H4 (cell line): ENCODE results near the gene KDM7A. TPM values are rescaled to one million over a fixed set of nuclear protein-coding genes. Genes with fewer than 3 reads are reported as not detected.
A peak's percentile ranks its signal among the peaks of the same experiment; 100 is the strongest.

Experiments
- DNase-seq: peaks from one replicate; pipeline ENCODE4 v3.0.0-alpha.2; 2015; ENCODE audit warnings: low spot score
- total RNA-seq: library from RNA; depleted of rRNA; stranded (reverse); fragments of >200 nt; shearing (Covaris generic); gene quantifications from 2 replicates; pipeline ENCODE4 v1.2.3, GENCODE V29; 2014; rRNA removed

KDM7A gene, protein sequence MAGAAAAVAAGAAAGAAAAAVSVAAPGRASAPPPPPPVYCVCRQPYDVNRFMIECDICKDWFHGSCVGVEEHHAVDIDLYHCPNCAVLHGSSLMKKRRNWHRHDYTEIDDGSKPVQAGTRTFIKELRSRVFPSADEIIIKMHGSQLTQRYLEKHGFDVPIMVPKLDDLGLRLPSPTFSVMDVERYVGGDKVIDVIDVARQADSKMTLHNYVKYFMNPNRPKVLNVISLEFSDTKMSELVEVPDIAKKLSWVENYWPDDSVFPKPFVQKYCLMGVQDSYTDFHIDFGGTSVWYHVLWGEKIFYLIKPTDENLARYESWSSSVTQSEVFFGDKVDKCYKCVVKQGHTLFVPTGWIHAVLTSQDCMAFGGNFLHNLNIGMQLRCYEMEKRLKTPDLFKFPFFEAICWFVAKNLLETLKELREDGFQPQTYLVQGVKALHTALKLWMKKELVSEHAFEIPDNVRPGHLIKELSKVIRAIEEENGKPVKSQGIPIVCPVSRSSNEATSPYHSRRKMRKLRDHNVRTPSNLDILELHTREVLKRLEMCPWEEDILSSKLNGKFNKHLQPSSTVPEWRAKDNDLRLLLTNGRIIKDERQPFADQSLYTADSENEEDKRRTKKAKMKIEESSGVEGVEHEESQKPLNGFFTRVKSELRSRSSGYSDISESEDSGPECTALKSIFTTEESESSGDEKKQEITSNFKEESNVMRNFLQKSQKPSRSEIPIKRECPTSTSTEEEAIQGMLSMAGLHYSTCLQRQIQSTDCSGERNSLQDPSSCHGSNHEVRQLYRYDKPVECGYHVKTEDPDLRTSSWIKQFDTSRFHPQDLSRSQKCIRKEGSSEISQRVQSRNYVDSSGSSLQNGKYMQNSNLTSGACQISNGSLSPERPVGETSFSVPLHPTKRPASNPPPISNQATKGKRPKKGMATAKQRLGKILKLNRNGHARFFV
- 0.49 and 1.0 TPM in 2 replicates for total RNA-seq

DNA sequence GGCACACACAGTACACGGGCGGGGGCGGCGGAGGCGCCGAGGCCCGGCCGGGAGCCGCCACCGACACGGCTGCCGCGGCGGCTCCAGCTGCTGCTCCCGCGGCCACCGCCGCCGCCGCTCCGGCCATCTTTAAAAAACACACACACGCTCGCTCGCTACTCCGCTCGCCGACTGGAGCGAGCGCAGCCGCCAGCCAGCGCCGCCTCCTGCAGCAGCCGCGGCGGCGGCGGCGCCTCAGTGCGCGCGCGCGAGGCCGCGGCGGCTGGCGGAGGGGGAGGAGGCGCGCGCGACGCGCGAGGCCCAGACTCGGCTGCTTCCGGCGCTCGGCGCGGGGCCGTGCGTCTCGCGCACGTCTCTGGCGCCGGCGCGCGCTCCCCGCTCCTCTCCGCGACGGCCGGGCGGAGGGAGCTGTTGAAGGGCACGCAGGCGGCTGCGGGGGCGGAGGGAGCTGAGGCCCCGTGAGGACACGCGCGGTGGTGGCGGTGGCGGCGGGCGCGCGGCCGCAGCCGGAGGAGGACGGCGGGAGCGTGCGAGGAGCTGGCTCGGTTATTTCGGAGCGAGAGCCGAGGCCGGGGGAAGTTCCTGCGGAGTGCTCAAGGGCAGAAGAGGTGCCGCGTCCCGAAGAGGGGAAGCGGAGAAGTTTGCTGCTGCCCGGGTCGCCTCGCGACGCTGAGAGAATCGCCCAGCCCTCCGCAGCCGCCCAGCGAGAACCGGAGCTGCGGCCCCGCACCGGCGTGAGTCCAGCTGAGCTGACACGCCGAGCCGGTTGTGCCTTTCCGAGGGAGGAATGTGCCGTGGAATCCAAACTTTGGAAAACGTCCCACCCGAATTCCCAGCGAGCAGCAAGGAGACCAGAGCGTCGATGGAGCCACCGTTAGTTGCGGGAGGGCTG, at the start of gene KDM7A:
TSS of gene KDM7A (minus strand) at position 173 of the 892 bp plus-strand sequence. CDS start at position 127, 46 bp downstream.
- DNase-seq, result peak; percentile 84

DNA sequence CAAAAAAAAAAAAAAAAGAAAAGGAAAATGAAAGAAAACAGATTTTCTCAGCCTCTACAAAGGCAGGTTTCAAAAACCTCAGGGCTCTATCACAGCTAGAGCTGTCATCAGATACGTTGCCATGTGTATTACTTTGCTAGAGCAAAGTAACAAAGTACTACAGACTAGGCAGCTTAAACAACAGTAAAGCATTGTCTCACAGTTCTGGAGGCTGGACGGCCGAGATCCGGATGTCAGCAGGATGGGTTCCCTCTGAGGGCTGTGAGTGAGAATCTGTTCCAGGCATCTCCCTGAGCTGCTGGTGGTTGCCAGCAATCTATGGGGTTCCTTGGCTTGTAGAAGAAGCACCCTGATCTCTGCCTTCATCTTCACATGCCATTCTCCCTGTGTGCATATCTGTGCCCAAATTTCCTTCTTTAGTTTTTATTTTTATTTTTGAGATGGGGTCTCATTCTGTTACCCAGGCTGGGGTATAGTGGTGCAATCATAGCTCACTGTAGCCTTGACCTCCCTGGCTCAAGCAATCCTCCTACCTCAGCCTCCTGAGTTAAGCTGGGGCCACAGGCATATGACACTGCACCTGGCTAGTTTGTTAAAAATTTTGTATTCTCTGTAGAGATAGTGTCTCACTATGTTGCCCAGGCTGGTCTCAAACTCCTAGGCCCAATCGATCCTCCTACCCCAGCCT, 48.9 kb upstream of the KDM7A start:
- DNase-seq, result no peak

DNA sequence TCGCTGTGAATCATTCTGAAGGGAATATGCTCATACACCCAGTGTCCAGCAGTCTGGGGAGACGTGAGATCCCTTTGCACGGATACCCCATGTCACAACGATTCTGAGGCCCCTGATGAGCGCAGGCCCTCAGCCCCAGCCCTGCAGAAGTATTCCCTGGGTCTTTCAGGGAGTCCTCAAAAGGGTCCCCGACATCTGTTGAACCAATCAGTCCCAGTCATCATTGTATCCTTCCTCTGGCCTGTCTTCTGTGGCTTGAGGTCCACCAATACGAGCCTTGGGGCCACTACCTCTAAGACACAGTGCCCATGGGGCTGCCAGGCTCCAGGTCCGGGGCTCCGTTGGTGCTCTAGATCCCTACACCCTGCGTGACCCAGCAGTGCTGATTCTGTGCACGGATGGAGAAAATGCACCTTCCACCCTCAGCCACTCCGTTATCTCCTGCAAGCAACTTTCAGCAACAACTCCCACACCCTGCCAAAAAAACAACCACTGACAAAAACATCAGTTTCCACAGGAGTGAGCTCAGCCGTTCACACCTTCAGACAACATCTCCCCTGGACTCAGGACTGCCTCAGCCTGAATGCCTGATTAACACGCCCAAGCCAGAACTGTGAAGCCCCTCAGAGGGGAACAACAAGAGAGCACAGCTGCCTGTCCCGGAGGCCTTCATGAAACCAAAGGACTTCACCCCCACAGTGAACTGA, 46.9 kb upstream of the KDM7A start:
- DNase-seq, result no peak

DNA sequence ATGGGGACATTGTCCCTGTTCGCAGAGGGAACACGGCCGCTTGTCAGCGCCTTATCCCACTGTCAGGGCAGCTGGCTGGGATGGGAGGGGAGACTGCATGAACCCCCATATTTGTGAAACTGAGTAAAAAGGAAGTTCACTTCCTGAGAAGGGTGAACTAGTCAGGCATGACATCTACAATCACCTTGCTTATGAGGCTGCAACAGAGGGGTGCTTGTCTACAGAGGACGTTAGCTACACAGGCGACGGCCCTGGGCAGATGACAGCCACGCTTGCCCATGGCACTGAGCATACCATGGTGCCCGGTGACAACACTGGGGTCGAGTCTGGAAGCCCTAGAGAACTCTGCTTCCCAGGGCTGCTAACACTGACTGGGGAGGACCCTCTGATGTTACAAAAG, 46.0 kb upstream of the KDM7A start:
- DNase-seq, result no peak

DNA sequence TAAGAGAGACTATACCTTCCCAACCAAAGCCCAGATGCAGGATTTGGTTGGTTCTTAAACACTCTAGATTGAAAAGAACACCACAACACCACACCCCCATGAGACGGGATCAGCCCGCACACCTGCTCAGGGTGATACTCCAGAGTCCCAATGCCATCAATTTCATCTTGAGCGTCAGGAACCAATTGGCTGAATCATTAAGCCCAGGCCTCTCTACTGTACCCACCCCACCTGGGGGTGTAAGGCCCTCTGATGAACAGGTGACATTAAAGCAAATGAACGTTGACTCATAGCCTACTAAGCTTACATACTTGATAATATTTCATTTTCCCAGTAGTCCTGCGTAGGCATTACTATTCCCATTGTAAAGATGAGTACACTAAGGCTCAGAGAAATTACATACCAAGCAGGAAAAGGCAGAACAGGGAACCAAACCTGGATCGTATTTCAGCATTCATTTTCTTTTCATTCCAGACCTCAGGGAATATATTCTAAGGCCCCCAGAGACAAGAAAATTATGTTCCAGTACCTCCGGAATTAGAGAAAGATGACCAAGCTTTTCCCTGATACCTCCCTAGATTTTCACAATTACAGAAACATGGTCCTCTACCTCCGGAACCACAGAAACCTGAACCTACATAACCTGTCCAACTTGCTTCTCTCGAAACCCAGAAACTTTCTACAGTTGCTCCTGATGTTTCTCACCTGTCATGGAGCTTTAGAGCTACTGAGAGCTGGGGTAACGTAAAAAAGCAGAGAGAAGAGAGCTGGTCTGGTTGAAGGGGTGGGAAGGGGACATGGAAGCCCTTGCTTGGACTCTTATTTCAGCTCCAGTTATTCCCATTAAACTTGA, 43.1 kb upstream of the KDM7A start:
- DNase-seq, result no peak

DNA sequence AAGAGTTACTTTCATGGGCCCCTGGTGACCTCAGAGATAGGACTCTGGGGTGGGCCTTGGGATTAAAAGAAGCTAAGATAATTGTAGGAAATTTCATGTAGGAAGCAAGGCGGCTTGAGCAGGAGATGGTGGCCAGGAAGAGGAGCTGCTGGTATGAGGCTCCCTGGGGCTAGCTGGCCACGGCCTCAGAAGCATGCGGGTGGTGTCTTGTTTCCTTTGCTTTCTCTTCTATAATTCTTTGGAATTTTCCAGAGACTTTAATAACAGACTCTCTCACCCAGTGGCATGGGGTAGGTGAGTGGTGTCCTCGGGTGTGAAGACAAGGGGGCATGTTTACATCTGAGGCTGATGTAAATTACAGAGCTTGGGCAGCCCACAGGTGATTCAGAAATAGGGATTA, 41.9 kb upstream of the KDM7A start:
- no peak for DNase-seq

DNA sequence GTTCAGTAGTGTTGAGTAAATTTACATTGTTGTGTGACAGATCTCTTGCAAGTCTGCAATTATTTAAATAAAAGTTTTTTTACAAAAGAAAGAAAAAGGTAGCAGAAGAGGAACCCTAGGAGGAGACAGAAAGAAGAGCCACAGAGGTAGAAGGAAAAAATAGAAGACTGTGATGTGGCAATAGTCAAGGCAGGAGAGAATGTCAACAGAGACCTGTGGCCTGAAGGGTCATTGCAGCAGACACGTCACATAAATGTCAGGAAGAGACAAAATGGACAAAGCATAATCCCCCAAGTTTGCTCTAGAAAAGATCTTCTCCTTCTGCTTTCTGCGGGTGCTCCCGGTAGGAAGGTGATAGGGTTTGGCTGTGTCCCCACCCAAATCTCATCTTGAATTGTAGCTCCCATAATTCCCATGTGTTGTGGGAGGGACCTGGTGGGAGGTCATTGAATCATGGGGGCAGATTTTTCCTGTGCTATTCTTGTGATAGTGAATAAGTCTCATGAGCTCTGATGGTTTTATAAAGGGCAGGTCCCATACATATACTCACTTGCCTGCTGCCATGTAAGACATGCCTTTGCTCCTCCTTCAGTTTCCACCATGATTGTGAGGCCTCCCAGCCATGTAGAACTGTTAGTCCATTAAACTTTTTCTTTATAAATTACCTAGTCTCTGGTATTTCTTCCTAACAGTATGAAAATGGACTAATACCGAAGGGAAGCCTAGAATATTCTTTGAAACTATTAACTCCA, 41.1 kb upstream of the KDM7A start:
- DNase-seq, result no peak

DNA sequence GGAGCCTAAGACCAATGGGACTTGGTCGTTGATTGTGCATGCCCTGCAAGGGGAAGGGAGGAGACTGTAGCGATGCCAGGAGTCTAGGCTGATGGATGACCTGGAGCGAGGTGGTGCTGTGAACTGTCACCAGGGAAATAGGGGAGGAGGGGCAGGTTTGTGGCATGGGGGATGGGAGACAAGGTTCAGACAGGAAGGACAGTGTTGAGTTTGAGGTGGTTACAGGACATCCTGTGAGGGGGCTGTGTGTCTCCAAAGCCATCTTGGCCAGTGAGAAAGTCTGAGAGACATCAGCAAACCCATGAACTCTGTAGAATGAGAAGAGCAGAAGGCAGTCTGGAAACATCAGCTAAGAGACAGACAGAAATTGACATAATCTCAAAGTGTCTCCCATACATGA, 38.5 kb upstream of the KDM7A start:
- no peak for DNase-seq

DNA sequence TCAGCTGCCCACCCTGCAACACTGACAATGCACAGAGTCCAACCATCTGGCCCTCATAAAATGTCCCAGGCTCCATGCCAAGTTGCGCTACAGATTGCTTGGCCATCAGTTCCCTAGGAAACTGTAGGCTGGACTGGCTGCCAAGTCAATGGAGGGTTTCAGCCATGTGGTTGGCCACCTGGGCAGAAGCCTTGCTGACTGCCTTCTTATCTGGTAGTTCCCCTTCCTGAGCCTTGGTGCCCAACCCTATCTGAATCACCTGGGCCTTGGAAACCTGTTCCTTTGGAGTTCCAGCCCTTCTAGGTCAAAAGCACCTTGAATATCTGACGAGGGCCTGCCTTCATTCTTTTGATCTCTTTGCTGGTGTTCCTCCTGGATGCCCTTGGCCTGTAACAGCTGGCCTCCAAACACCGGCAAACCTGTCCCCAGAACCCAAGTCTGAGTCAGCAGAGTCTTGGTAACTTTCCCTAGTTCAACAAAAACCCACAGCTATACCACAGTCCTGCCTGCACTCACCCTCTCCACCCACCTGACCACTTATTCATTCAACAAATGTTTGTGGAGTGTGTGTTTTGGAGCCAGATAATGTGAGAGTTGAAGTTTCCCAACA, 37.4 kb upstream of the KDM7A start:
- peak; percentile 32 for DNase-seq

DNA sequence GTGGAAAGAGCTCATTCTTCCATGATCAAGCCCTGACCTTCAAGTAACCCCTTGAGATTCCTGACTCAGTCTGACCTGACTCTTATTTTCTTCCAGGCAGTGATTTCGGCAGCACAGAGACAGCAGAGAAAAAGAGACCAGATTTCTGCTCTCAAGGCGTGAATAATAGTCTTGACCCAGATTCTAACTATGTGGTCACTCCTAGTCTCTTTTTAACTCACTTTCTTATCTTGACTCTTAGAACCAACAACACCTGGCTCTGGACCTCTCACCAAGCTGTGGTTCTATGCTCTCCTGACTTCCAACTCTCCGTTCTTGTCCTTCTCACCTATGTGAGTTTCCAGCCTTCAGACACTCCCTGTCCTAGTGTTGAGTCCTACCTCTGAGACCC, 36.9 kb upstream of the KDM7A start:
- no peak for DNase-seq

DNA sequence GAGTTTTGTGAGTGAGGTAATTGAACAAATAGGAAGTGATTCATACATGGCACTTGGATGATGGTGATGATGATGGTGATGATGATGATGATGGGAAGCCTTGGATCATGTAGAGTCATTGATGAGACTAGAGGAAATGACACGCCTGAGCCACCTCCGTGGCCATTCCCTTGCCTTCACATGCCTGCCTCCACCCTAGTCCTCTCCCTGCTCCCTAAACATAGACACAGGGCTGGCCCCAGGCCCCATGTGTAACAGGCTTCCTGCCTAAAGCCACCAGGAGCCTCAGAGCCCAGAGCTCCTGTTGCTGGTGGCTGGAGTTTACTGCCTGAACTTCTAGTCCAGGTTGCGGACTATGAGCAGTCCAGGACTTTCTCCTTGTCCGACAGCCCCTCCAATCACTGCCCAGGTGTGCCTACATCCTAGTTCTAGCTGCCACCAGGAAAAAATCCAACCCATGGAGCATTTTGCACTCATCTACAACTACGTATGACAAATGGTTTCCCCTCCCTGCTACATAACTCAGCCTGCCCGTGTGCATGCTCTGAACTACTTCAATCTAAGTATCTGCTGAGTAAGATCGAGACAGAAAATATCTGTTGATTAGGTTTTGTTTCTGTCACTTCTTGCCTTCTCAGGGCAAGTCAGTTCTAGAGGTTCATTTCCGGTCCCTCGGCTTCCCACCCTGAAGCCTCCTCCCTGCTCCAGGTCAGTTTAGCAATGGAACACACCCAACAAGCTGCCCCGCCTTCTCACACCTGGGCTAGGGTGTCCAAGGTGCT, 35.5 kb upstream of the KDM7A start:
- no peak for DNase-seq

DNA sequence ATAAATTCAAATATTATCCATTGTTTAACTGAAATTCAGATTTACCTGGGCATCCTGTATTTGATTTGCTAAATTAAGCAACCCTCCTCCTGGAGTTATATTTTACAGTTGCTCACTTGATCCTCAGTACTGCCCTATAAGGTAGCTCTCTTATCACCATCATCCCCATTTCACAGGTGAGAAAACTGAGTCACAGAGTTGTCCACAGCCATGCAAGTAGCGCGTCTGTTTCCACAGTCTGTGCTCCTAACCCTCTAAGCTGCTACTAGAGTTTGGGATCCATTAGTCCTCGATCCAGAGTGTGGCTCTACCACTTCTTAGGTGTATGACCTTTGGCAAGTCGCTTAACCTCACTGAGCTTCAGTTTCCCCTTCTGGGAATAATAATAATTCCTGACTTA, 34.9 kb upstream of the KDM7A start:
- DNase-seq, result no peak

DNA sequence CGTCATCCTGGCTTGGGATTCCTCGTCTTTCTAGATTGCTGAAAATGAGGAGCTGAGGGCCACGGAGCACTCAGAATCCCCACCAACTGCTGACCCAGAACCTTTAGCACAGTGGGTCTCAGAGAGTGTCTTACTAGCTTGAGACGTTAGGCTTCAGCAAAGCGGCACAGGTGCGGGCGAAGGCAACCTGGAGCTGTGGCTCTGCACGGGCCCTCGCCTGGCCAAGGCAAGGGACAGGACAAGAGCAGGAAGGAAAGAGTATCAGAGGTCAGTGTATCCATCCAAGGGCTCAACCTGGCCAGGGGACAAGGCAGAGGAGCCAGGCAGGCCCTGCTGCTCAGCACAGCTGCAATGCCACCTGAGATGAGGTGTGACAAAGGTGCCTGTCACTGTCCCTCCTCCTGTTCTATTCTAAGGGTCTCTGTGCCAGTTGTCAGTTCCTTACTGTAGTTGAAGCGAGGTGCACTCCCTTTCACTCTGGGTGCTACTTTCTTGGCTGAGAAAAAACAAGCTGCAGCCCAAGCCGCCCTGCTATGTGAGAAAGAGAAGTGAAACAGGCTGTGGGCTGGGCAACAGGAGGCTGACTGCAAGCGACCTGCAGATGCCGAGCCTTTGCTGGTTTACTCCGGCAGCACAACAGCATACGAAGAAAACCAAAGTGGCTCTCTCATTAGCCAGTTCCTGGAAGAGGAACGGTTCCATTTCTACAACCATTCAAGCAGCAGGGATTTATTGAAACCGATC, 33.3 kb upstream of the KDM7A start:
- no peak for DNase-seq

DNA sequence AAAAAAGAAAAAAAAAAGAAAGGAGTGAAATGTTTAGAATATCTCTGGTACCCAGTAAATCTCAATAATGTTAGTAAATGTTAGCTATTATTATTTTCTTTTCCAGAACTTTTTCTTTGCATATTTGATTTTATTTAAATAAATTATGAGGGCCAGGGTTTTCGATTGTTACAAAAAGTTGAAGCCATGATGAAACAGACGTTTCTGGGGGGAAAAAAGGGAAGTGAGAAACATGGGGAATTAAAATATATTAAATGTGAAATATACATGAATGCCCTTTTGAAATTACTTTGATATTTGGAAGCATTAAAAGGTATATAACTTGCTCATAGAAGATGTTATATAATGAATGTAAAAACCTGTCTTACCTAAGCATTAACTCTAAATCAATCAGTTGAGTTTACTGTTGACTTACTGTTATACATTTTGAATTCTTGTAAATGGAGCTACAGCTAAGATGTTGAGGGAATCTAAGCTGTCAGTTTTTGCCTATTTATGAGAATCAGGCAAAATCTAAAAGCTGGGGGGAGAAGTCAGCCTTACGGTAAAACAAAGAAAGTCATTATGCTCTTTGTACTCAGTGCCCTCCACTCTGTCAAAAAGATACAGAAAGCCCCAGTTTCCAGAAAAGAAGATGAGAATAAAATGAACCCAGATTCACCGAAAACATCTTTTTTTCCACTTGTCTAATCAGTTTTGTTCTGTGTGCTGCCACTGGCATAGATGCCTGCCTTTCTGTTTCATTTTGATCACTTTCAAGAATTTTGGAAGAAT, 30.0 kb upstream of the KDM7A start:
- no peak for DNase-seq

DNA sequence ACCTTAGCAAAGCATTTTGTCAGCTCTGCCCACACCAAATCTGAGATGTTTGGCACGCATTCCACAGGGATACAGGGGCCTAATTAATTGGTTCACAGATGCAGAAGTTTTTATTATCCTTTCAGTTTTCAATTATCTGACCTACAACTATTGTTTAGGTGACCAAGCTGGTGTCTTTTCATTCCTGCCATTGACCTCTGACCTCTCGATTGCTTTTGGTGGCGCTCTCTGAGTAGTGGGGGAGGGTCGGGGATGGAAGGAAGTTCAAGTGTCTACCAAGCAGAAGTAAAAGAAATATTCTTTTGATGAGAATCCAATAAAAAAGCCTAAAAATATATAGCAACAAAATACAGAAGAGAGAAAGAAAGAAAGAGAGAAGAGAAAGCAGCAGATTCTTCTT, 28.8 kb upstream of the KDM7A start:
- DNase-seq, result no peak

DNA sequence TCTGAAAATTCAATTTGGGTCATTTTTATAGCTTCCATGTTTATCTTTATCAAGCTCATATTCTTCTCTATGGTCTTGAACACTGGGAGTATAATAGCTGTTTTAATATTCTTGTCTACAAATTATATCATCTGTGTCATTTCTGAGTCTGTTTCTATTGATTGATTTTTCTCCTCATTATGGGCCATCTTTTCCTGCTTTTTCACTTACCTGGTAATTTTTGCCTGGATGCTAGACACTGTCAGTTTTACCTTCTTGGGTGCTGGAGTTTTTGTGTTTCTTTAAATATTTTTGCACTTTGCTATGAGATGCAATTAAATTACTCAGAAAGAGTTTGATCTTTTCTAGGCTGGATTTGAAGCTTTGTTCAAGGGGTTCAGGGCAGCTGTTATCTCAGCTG, 26.8 kb upstream of the KDM7A start:
- no peak for DNase-seq
